Activated T-cell treated with anti-CD3 and anti-CD28 coated beads for 4 hours (primary cell): ENCODE data around the gene MUC4.
"Not testable (repeated sequence)": the region's sequence is repeated elsewhere in the genome, so short reads cannot be mapped to it uniquely, and the experiment has no call there.

Source experiments
- DNase-seq: peaks from one replicate; pipeline ENCODE4 v3.0.0-alpha.2; 2020

The MUC4 gene

GRCh38 chr3:195777975-195778374 is 33.8 kb downstream of the MUC4 start:
- no peak for DNase-seq

GRCh38 chr3:195774917-195775316 is 36.8 kb downstream of the MUC4 start:
- no peak for DNase-seq

- DNase-seq = no peak
These were observed 37.7 kb downstream of the MUC4 start for GRCh38 chr3:195773956-195774537.

GRCh38 chr3:195771646-195772300 is 40.0 kb downstream of the MUC4 start:
- DNase-seq = no peak

GRCh38 chr3:195770841-195771645 is 40.7 kb downstream of the MUC4 start:
- DNase-seq = not testable (repeated sequence)

GRCh38 chr3:195770081-195770840 is 41.5 kb downstream of the MUC4 start:
- no peak for DNase-seq

GRCh38 chr3:195769551-195769950 is 42.2 kb downstream of the MUC4 start:
- DNase-seq = no peak

GRCh38 chr3:195768831-195769303 is 42.9 kb downstream of the MUC4 start:
- no peak for DNase-seq

- no peak for DNase-seq
These were observed 43.3 kb downstream of the MUC4 start for GRCh38 chr3:195768414-195768813.

GRCh38 chr3:195767792-195768191 is 43.9 kb downstream of the MUC4 start:
- DNase-seq = no peak

- no peak for DNase-seq
These were observed 45.1 kb downstream of the MUC4 start for GRCh38 chr3:195766671-195767070.

- DNase-seq = no peak
These were observed 46.6 kb downstream of the MUC4 start for GRCh38 chr3:195764961-195765706.

- DNase-seq = no peak
These were observed 47.6 kb downstream of the MUC4 start for GRCh38 chr3:195763843-195764825.

- no peak for DNase-seq
These were observed 48.5 kb downstream of the MUC4 start for GRCh38 chr3:195763076-195763830.

GRCh38 chr3:195762611-195763010 is 49.1 kb downstream of the MUC4 start:
- DNase-seq = no peak

GRCh38 chr3:195762249-195762585 is 49.5 kb downstream of the MUC4 start:
- DNase-seq = no peak

- DNase-seq = no peak
These were observed 50.0 kb downstream of the MUC4 start for GRCh38 chr3:195761567-195762248.

GRCh38 chr3:195761123-195761566 is 50.6 kb downstream of the MUC4 start:
- DNase-seq = no peak

- no peak for DNase-seq
These were observed 51.2 kb downstream of the MUC4 start for GRCh38 chr3:195760345-195761122.
